ENCODE data around the gene GRM2.
"Not testable (repeated sequence)": the region's sequence is repeated elsewhere in the genome, so short reads cannot be mapped to it uniquely, and the experiment has no call there.

Gene GRM2

GRCh38 chr3:51729042-51729633 is 22.3 kb downstream of the GRM2 start:
- DNase-seq, result no peak

GRCh38 chr3:51733859-51734571 is 27.1 kb downstream of the GRM2 start:
- no peak for DNase-seq

GRCh38 chr3:51734572-51734907 is 27.7 kb downstream of the GRM2 start:
- DNase-seq, result no peak

GRCh38 chr3:51735039-51735438 is 28.2 kb downstream of the GRM2 start:
- DNase-seq, result no peak

- DNase-seq, result no peak
These were observed 29.1 kb downstream of the GRM2 start for GRCh38 chr3:51735950-51736349.

GRCh38 chr3:51739110-51739509 is 32.2 kb downstream of the GRM2 start:
- DNase-seq, result no peak

- not testable (repeated sequence) for DNase-seq
These were observed 35.5 kb downstream of the GRM2 start for GRCh38 chr3:51742320-51742719.

GRCh38 chr3:51742978-51743377 is 36.1 kb downstream of the GRM2 start:
- not testable (repeated sequence) for DNase-seq

GRCh38 chr3:51747840-51748239 is 41.0 kb downstream of the GRM2 start:
- no peak for DNase-seq

- no peak for DNase-seq
These were observed 41.5 kb downstream of the GRM2 start for GRCh38 chr3:51748327-51748726.

GRCh38 chr3:51750878-51751277 is 44.0 kb downstream of the GRM2 start:
- no peak for DNase-seq

- no peak for DNase-seq
These were observed 44.4 kb downstream of the GRM2 start for GRCh38 chr3:51751287-51751686.

- DNase-seq, result not testable (repeated sequence)
These were observed 47.2 kb downstream of the GRM2 start for GRCh38 chr3:51753763-51754750.

- DNase-seq, result no peak
These were observed 52.3 kb downstream of the GRM2 start for GRCh38 chr3:51759203-51759602.

Measured in cortex of kidney (tissue), 1 donor.